Activated CD4-positive, alpha-beta T cell treated with anti-CD3 and anti-CD28 coated beads for 24 hours (primary cell): ENCODE data around the gene HOXD1.

Experiments
- DNase-seq, 2 donors: peaks; one replicate each; pipeline ENCODE4 v3.0.0-alpha.2; 2020; ENCODE audit warnings: low read depth in 2 of 2

Gene HOXD1

GRCh38 chr2:176240301-176240700 is 51.8 kb downstream of the HOXD1 start:
- no peak for DNase-seq
